HEK293T (cell line): ENCODE results near the gene SEC31A.

Source experiments
- ELF4 ChIP-seq: fragments of 450-650 bp; IDR thresholded peaks from 2 replicates; pipeline ENCODE4 v1.6.1; 2017; ENCODE audit warnings: antibody characterized with exemption
- FOXA1 ChIP-seq: fragments of 450-650 bp; IDR thresholded peaks from 2 replicates; pipeline ENCODE4 v1.6.1; 2016; ENCODE audit warnings: mild to moderate bottlenecking
- FOXM1 ChIP-seq: fragments of 450-650 bp; IDR thresholded peaks from 2 replicates; pipeline ENCODE4 v1.6.1; 2017; ENCODE audit warnings: mild to moderate bottlenecking, borderline replicate concordance
- NFRKB ChIP-seq: fragments of 450-650 bp; IDR thresholded peaks from 2 replicates; pipeline ENCODE4 v1.6.1; 2016; ENCODE audit warnings: mild to moderate bottlenecking, moderate library complexity

- TF ChIP-seq ELF4: no peak
- no peak for TF ChIP-seq NFRKB
- no peak for TF ChIP-seq FOXM1
- no peak for TF ChIP-seq FOXA1
Measured at GRCh38 chr4:82903737-82904136, 12.8 kb upstream of the SEC31A start.
